HepG2 (cell line): Measurements from ENCODE around the gene LYRM4. TPM values are rescaled to one million over a fixed set of nuclear protein-coding genes. Genes with fewer than 3 reads are reported as not detected.

ENCODE experiments used
- ATAC-seq: fragments of 200-7000 bp; cut with Tn5 transposase; 3 replicates; pipeline ENCODE4 v1.9.1; 2020; ENCODE audit warnings: mild to moderate bottlenecking, moderate library complexity
- BruUV-seq: library from RNA; stranded (reverse); fragments of 400-500 nt; replicated peaks from 2 replicates; lab custom pipeline; 2021; lab: Mats Ljungman, UMichigan
- CTCF ChIA-PET: fragments of 300-600 bp; formaldehyde crosslinking; extraction: SDS; loops from one replicate; lab custom pipeline; 2021; ENCODE audit warnings: low total read pairs, inconsistent platforms, low intra/inter-chr PET ratio; lab: Yijun Ruan, JAX
- POLR2A ChIA-PET: fragments of 350-600 bp; sonication (Branson Sonifier 250); formaldehyde crosslinking; loops from one replicate; lab custom pipeline; 2020; ENCODE audit warnings: antibody characterized with exemption, inconsistent platforms; lab: Yijun Ruan, JAX
- DNase-seq: peaks from one replicate; pipeline ENCODE4 v3.0.0-alpha.2; 2015; ENCODE audit warnings: low spot score
- FAIRE-seq: peaks from 3 replicates; lab custom pipeline; 2011; peaks lifted over from hg19 to GRCh38; lab: Jason Lieb, UNC
- H2AFZ ChIP-seq: one replicate; pipeline ENCODE4 v1.6.1; 2011; ENCODE audit warnings: low read length, inconsistent platforms
- H3K27ac ChIP-seq: fragments of 300-600 bp; 3 replicates; pipeline ENCODE4 v1.8.0; 2011; ENCODE audit warnings: mixed run types, mild to moderate bottlenecking, mixed read lengths, low read length, inconsistent platforms; ENCODE audit not compliant: insufficient read depth; ENCODE audit errors: extremely low read length
- H3K27me3 ChIP-seq, 2 experiments: fragments of 200-600 bp in 1 of 2; 2 replicates in 1 of 2; 3 replicates in 1 of 2; pipeline versions ENCODE4 v1.6.0 to v1.8.0; 2011; ENCODE audit warnings: low read length in 2 of 2, mild to moderate bottlenecking in 2 of 2, moderate library complexity in 2 of 2, inconsistent platforms in 1 of 2; ENCODE audit not compliant: insufficient read depth in 2 of 2, control insufficient read depth in 1 of 2
- H3K36me3 ChIP-seq, 2 experiments: fragments of 200-600 bp in 1 of 2; replicated peaks in 1 of 2; 2 replicates in 1 of 2; 3 replicates in 1 of 2; pipeline versions ENCODE4 v1.5.1 to v1.8.0; 2011; ENCODE audit warnings: low read length in 2 of 2, inconsistent platforms in 1 of 2; ENCODE audit not compliant: insufficient read depth in 2 of 2, control insufficient read depth in 1 of 2
- H3K4me1 ChIP-seq: 2 replicates; pipeline ENCODE4 v1.5.1; 2012; ENCODE audit warnings: low read length, inconsistent platforms; ENCODE audit not compliant: insufficient read depth
- H3K4me2 ChIP-seq: 2 replicates; pipeline ENCODE4 v1.6.0; 2011; ENCODE audit warnings: low read depth, low read length, inconsistent platforms
- H3K4me3 ChIP-seq, 3 experiments: fragments of 200-600 bp in 1 of 3; sonication (generic), shearing (Covaris generic) in 1 of 3; replicated peaks in 1 of 3; 2 replicates each; pipeline ENCODE4 v1.5.1; 2011 to 2016; ENCODE audit warnings: low read length in 3 of 3, inconsistent platforms in 2 of 3, low read depth in 2 of 3, mild to moderate bottlenecking in 2 of 3, control low read depth in 1 of 3, mixed read lengths in 1 of 3; ENCODE audit not compliant: insufficient read depth in 1 of 3
- H3K79me2 ChIP-seq: one replicate; pipeline ENCODE4 v1.6.1; 2011; ENCODE audit warnings: low read length, inconsistent platforms; ENCODE audit not compliant: insufficient read depth
- H3K9ac ChIP-seq: 2 replicates; pipeline ENCODE4 v1.6.0; 2011; ENCODE audit warnings: mild to moderate bottlenecking, low read depth, low read length, inconsistent platforms; ENCODE audit not compliant: insufficient read depth
- H3K9me3 ChIP-seq: 2 replicates; pipeline ENCODE4 v1.5.1; 2012; ENCODE audit warnings: mild to moderate bottlenecking, low read length
- H4K20me1 ChIP-seq: 2 replicates; pipeline ENCODE4 v1.6.0; 2011; ENCODE audit warnings: inconsistent platforms, mild to moderate bottlenecking, low read length, moderate library complexity; ENCODE audit not compliant: insufficient read depth
- CTCF ChIP-seq: sonication (generic); formaldehyde crosslinking; IDR thresholded peaks from 2 replicates; pipeline ENCODE4 v1.5.0; 2020; ENCODE audit warnings: mild to moderate bottlenecking, missing genetic modification reagents, moderate library complexity
- KLF13 ChIP-seq: sonication (generic); formaldehyde crosslinking; IDR thresholded peaks from 2 replicates; pipeline ENCODE4 v1.4.0; 2020; ENCODE audit warnings: mild to moderate bottlenecking, missing genetic modification reagents
- POLR2AphosphoS2 ChIP-seq: IDR thresholded peaks from 2 replicates; pipeline ENCODE4 v1.6.1; 2011; ENCODE audit warnings: low read depth, low read length, improper control_type of control experiment
- SMC3 ChIP-seq: IDR thresholded peaks from 2 replicates; pipeline ENCODE4 v1.6.1; 2011; ENCODE audit warnings: low read length, improper control_type of control experiment
- STAG1 ChIP-seq: sonication (generic); formaldehyde crosslinking; IDR thresholded peaks from 2 replicates; pipeline ENCODE4 v1.4.0; 2020; ENCODE audit warnings: missing genetic modification reagents
- TBL1XR1 ChIP-seq: fragments of 150-350 bp; IDR thresholded peaks from 2 replicates; pipeline ENCODE4 v1.6.1; 2014; ENCODE audit warnings: borderline replicate concordance, low read length; ENCODE audit not compliant: partially characterized antibody
- ZNF101 ChIP-seq: sonication (generic); formaldehyde crosslinking; IDR thresholded peaks from 2 replicates; pipeline ENCODE4 v1.4.0; 2020; ENCODE audit warnings: mild to moderate bottlenecking, low read depth, missing genetic modification reagents, borderline replicate concordance
- ZNF205 ChIP-seq: IDR thresholded peaks from 2 replicates; pipeline ENCODE4 v1.6.1; 2018; ENCODE audit warnings: missing biosample characterization, missing genetic modification reagents
- ZNF362 ChIP-seq: sonication (generic); formaldehyde crosslinking; IDR thresholded peaks from 2 replicates; pipeline ENCODE4 v1.4.0; 2020; ENCODE audit warnings: missing genetic modification reagents, mild to moderate bottlenecking, borderline replicate concordance
- ZNF879 ChIP-seq: sonication (generic); formaldehyde crosslinking; IDR thresholded peaks from 2 replicates; pipeline ENCODE4 v1.8.1; 2023; ENCODE audit warnings: missing genetic modification reagents
- WGBS: methylation state at CpG from one replicate; pipeline ENCODE4 v1.1.6; 2017; ENCODE audit warnings: low lambda C conversion rate; 5-methylcytosine and 5-hydroxymethylcytosine counted together
- in situ Hi-C: cut with HindIII; loops from 2 replicates; pipeline ENCODE4 v1.10.0; 2017; ENCODE audit warnings: low pct_unique_long_range_greater_than_20kb; ENCODE audit not compliant: extremely low pct_ligation_motif_present
- intact Hi-C: fragments of 100-400 bp; cut with micrococcal nuclease; formaldehyde crosslinking; loops from one replicate; pipeline ENCODE4 v1.10.0; 2022; ENCODE audit not compliant: unreplicated experiment
- polyA plus RNA-seq, 8 experiments: library from polyadenylated mRNA; depleted of rRNA in 3 of 8; stranded (reverse) in 7 of 8; unstranded in 1 of 8; fragments of >200 nt; fragmentation: Illumina TruSeq in 4 of 8; extraction: Trizol in 4 of 8; gene quantifications; 2 replicates each; pipeline versions ENCODE4 v1.2.1 to v1.2.3, GENCODE V29; 2011 to 2016; ENCODE audit warnings: low read depth in 4 of 8, missing spikeins in 1 of 8, mixed read lengths in 1 of 8; ENCODE audit not compliant: insufficient read depth in 1 of 8
- total RNA-seq, 5 experiments: library from RNA; depleted of rRNA; stranded (reverse); fragments of >200 nt; fragmentation: Illumina TruSeq; extraction: Trizol; gene quantifications; 2 replicates each; pipeline ENCODE4 v1.2.3, GENCODE V29; 2016; ENCODE audit warnings: low read depth in 1 of 5

The LYRM4 gene
- total and polyA plus RNA-seq, 2 of the 13 experiments (the other 11 are each of a cell fraction or from before 2014, with no cell fraction given), result 64.6 to 67.5 TPM

GRCh38 chr6:5175635-5176034 lies 85.1 kb downstream of the LYRM4 start (continued):
- TF ChIP-seq TBL1XR1 (no peak), KLF13 (CRISPR knock-in tag) (no peak), ZNF879 (CRISPR knock-in tag) (no peak)

DNA sequence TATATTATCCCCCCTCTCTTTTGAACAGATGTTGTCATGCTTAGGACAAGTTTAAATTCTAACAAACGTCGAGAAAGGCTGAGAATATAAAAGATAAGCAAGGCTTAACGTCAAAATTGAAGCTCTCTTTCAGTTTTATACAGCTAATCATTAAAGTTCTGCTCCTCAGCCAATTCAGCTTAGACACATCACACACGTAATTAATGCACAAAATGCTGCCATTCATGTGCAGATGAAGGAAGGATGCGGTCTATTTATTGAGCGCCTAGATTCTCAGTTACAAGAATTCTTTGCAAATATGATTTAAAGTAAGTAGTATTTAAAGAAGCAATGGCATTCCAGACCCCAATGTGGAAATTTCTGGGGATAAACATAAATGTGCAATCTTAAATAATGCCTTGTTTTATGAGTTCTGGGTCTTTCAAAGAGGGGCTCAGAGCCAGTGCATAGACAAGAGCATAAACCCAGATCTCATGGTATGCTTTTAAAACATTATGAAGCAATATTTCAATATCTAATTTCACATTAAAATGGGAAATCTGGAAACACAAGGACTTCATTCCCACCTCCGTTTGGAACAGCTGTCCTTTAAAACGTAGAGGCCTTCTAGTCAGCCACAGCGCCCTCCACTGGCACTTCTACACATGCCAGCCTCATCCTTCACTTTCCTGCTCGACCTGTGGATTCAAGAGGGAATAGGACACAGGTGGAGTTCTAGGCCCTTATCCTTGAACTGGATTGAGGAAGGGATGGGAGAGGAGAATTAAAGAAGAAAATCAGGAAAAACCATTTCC lies 85.8 kb downstream of the LYRM4 start:
- Histone ChIP-seq H3K36me3 (0 out of 5 replicates have a peak, but pooled peaks cover 0 to 1% of the 10 kb centered on the region in 2 experiments), H3K9ac (no peak overlapping the region), H3K4me1 (no peaks in the 10 kb centered on the region), H2AFZ (no peak overlapping the region), H3K4me2 (no peak overlapping the region), H3K27ac (no peak overlapping the region), H3K79me2 (peaks cover 2% of the 10 kb centered on the region), H3K4me3 (no peak overlapping the region), H3K27me3 (no peaks in the 10 kb centered on the region), H3K9me3 (no peaks in the 10 kb centered on the region), H4K20me1 (no peaks in the 10 kb centered on the region)
- intact Hi-C loops, result no loop called here
- POLR2A ChIA-PET, result no interaction called here
- in situ Hi-C loops, result no loop called here
- 84% methylated on average over 10 of the region's 10 CpGs for WGBS
- DNase-seq (no peak), ATAC-seq (peak; percentile 64; the same call in 2 of the 3 replicates), FAIRE-seq (peak; percentile 12)
- TF ChIP-seq SMC3 (peak; percentile 22; the same call in 1 of the 2 replicates), ZNF362 (CRISPR knock-in tag) (no peak), ZNF205 (CRISPR knock-in tag) (no peak), ZNF101 (CRISPR knock-in tag) (no peak), STAG1 (CRISPR knock-in tag) (peak; percentile 20; the same call in 1 of the 2 replicates), POLR2AphosphoS2 (no peak), CTCF (peak; percentile 63)
- BruUV-seq, result no TSS peak
- CTCF ChIA-PET, result interaction anchor here (0.7 kb wide), 1 partner anchor 116 kb away, joined by 3 read pairs; no protein-coding TSS in a partner anchor
